Esophagus muscularis mucosa (tissue), 4 donors: ENCODE data around the gene TFPI2. TPM values are rescaled to one million over a fixed set of nuclear protein-coding genes. Genes with fewer than 3 reads are reported as not detected.

Experiments used
- DNase-seq: peaks from one replicate; pipeline ENCODE4 v3.0.0-alpha.2; 2017; ENCODE audit errors: extremely low spot score
- H3K27ac ChIP-seq, 4 donors: fragments of 200-600 bp; sonication (generic); replicated peaks in 1 of 4; 1 replicate in 3 of 4; 2 replicates in 1 of 4; pipeline ENCODE4 v1.5.1; 2016 to 2019; ENCODE audit warnings: mild to moderate bottlenecking in 1 of 4
- H3K27me3 ChIP-seq, 4 donors: fragments of 200-600 bp; sonication (generic); one replicate each; pipeline versions ENCODE4 v1.5.1 to v1.6.0; 2016 to 2019
- H3K36me3 ChIP-seq, 4 donors: fragments of 200-600 bp; sonication (generic); one replicate each; pipeline ENCODE4 v1.5.1; 2016 to 2019
- H3K4me1 ChIP-seq, 4 donors: fragments of 200-600 bp; sonication (generic); one replicate each; pipeline ENCODE4 v1.5.1; 2016 to 2019
- H3K4me3 ChIP-seq, 4 donors: fragments of 200-600 bp; sonication (generic); 1 replicate in 2 of 4; 2 replicates in 2 of 4; pipeline ENCODE4 v1.5.1; 2016 to 2019; ENCODE audit warnings: mild to moderate bottlenecking in 4 of 4, moderate library complexity in 1 of 4
- H3K9me3 ChIP-seq, 4 donors: fragments of 200-600 bp; sonication (generic); 1 replicate in 3 of 4; 2 replicates in 1 of 4; pipeline ENCODE4 v1.5.1; 2016 to 2019
- EP300 ChIP-seq: sonication (generic); formaldehyde crosslinking; IDR thresholded peaks from one replicate; pipeline ENCODE4 v1.6.1; 2017; ENCODE audit warnings: antibody characterized with exemption
- POLR2A ChIP-seq: fragments of 450-650 bp; IDR thresholded peaks from one replicate; pipeline ENCODE4 v1.6.1; 2017; ENCODE audit warnings: antibody characterized with exemption, moderate library complexity, mild to moderate bottlenecking, low read depth
- POLR2AphosphoS5 ChIP-seq, 2 donors: sonication (generic); formaldehyde crosslinking; IDR thresholded peaks; one replicate each; pipeline ENCODE4 v1.6.1; 2017; ENCODE audit warnings: antibody characterized with exemption in 2 of 2
- WGBS: methylation state at CpG from one replicate; pipeline ENCODE4 v1.1.5; 2018; 5-methylcytosine and 5-hydroxymethylcytosine counted together
- intact Hi-C: fragments of 100-400 bp; cut with DNase I; formaldehyde crosslinking; loops from one replicate; pipeline ENCODE4 v1.15.1; 2023
- total RNA-seq, 4 donors: library from RNA; depleted of rRNA; stranded (reverse); fragments of >200 nt; gene quantifications; one replicate each; pipeline versions ENCODE4 v1.1.0 to v1.2.1, GENCODE V29; 2016
- TF ChIP-seq, protein P1 (sequence below), 3 experiments: fragments of 200-600 bp in 2 of 3; fragments of 450-650 bp in 1 of 3; sonication (generic) in 2 of 3; IDR thresholded peaks; one replicate each; pipeline ENCODE4 v1.5.1; 2017 to 2019; ENCODE audit warnings: antibody characterized with exemption in 3 of 3, mild to moderate bottlenecking in 2 of 3, moderate library complexity in 1 of 3

TFPI2 gene
- total RNA-seq, 4 donors from 2014 or later = 1.9 to 3.2 (median 2.3) TPM; not detected in 1

GRCh38 chr7:93854480-93854879, 36.1 kb downstream of the TFPI2 start:
- Histone ChIP-seq H3K4me1 (no peaks in the 10 kb centered on the region), H3K36me3 (no peaks in the 10 kb centered on the region), H3K4me3 (no peak overlapping the region), H3K27ac (no peak overlapping the region), H3K9me3 (no peaks in the 10 kb centered on the region), H3K27me3 (no peaks in the 10 kb centered on the region)
- no peak for DNase-seq
- 87% methylated on average over 1 of the region's 1 CpG for WGBS
- TF ChIP-seq POLR2AphosphoS5 (IDR thresholded peaks at IDR 0.05) (no peak), EP300 (no peak)
- intact Hi-C loops = no loop called here

- H3K4me1 ChIP-seq = no peaks in the 10 kb centered on the region
- H3K9me3 ChIP-seq = no peaks in the 10 kb centered on the region
- no peak overlapping the region for H3K4me3 ChIP-seq
- no peak overlapping the region for H3K27ac ChIP-seq
- 92% methylated on average over 2 of the region's 2 CpGs for WGBS
- H3K36me3 ChIP-seq = no peaks in the 10 kb centered on the region
- intact Hi-C loops = no loop called here
- TF ChIP-seq EP300 = no peak
- no peak for TF ChIP-seq POLR2AphosphoS5 (IDR thresholded peaks at IDR 0.05)
- TF ChIP-seq POLR2A = no peak
- TF ChIP-seq, protein P1, sequence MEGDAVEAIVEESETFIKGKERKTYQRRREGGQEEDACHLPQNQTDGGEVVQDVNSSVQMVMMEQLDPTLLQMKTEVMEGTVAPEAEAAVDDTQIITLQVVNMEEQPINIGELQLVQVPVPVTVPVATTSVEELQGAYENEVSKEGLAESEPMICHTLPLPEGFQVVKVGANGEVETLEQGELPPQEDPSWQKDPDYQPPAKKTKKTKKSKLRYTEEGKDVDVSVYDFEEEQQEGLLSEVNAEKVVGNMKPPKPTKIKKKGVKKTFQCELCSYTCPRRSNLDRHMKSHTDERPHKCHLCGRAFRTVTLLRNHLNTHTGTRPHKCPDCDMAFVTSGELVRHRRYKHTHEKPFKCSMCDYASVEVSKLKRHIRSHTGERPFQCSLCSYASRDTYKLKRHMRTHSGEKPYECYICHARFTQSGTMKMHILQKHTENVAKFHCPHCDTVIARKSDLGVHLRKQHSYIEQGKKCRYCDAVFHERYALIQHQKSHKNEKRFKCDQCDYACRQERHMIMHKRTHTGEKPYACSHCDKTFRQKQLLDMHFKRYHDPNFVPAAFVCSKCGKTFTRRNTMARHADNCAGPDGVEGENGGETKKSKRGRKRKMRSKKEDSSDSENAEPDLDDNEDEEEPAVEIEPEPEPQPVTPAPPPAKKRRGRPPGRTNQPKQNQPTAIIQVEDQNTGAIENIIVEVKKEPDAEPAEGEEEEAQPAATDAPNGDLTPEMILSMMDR (IDR thresholded peaks at IDR 0.05) = no peak
- H3K27me3 ChIP-seq = no peaks in the 10 kb centered on the region
- no peak for DNase-seq
Measured at GRCh38 chr7:93851536-93851935, 39.0 kb downstream of the TFPI2 start.

DNA sequence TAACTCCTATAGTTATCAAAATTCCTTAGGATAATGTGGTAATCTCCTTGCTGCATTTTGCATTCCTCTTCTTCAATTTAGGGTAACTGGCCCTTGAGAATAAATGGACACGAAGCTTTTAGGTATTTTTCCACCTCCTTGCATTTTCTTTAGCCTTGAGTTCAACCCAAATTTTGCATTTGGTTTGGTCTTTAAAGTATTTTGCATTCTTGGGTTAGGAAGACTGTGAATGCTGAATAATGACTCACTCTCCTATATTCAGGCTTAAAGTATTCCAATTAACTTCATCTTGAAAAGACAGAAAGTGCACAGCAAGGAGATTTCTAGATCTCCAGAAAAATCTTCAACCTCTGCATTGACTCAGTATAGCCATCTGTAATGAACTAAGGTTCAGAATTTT, 47.3 kb downstream of the TFPI2 start:
- Histone ChIP-seq H3K27me3 (no peaks in the 10 kb centered on the region), H3K27ac (no peak overlapping the region), H3K36me3 (no peaks in the 10 kb centered on the region), H3K9me3 (no peaks in the 10 kb centered on the region), H3K4me3 (no peak overlapping the region), H3K4me1 (no peaks in the 10 kb centered on the region)
- TF ChIP-seq, protein P1 (IDR thresholded peaks at IDR 0.05) = no peak
- TF ChIP-seq POLR2A (no peak), EP300 (no peak), POLR2AphosphoS5 (IDR thresholded peaks at IDR 0.05) (no peak)
- DNase-seq = no peak
- 63% methylated on average over 1 of the region's 1 CpG for WGBS
- intact Hi-C loops = no loop called here

DNA sequence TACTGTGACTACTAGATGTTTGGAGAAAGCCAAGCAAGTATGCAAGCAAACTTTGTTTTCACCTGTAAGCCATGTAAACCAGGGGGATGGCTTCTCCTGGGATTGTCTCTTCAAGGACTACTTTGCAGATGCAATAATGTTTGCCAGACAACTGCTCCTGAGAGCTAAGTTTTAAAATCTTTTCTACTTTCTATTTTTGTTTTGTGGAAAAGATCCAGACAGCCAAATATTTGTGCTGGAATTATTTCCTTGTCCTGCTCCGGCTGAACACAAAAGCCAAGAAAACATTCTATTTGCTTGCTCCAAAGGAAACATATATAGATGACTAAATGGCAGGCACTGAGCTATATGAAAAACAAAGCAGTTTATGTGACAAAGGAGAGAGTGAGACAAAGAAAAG, 51.6 kb downstream of the TFPI2 start:
- Histone ChIP-seq H3K4me1 (no peaks in the 10 kb centered on the region), H3K4me3 (no peak overlapping the region), H3K27ac (no peak overlapping the region), H3K36me3 (no peaks in the 10 kb centered on the region), H3K27me3 (no peaks in the 10 kb centered on the region), H3K9me3 (no peaks in the 10 kb centered on the region)
- intact Hi-C loops = no loop called here
- TF ChIP-seq POLR2AphosphoS5 (IDR thresholded peaks at IDR 0.05) = no peak
- TF ChIP-seq, protein P1 (IDR thresholded peaks at IDR 0.05) = no peak
- no peak for TF ChIP-seq EP300
- no peak for TF ChIP-seq POLR2A
- 66% methylated on average over 1 of the region's 1 CpG for WGBS
- DNase-seq = no peak

DNA sequence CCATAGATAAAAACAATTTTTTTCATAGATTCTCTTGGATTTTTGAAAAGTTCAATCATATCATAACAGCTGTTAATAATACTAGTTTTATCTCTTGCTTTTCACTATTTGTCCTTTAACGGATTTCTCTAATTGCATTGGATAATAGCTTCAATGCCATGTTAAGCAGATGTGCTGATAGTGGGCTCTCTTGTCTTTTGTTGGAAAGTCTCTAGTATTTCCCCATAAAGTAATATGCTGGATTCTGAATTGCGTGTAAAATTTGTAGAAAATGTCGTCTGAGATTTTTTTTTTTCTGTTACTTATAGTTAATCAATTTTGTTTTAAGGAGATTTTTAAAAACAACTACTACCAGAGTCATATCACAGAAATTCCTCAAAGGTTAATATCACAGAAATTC, 53.3 kb downstream of the TFPI2 start:
- no peaks in the 10 kb centered on the region for H3K36me3 ChIP-seq
- intact Hi-C loops = no loop called here
- no peaks in the 10 kb centered on the region for H3K4me1 ChIP-seq
- no peak overlapping the region for H3K4me3 ChIP-seq
- no peak for DNase-seq
- H3K27me3 ChIP-seq = no peaks in the 10 kb centered on the region
- no peak overlapping the region for H3K27ac ChIP-seq
- no peaks in the 10 kb centered on the region for H3K9me3 ChIP-seq
- TF ChIP-seq POLR2AphosphoS5 (IDR thresholded peaks at IDR 0.05) (no peak), POLR2A (no peak), EP300 (no peak)
- TF ChIP-seq, protein P1 (IDR thresholded peaks at IDR 0.05) = no peak
- WGBS = 84% methylated on average over 3 of the region's 3 CpGs
